ENCODE measurements around the gene ANKRD66.

GRCh38 chr6:46760925-46761324 is 14.2 kb downstream of the ANKRD66 start:
- TF ChIP-seq CTCF (conservative IDR thresholded peaks at IDR 0.05) = no peak
- no peak for TF ChIP-seq ZFX (IDR thresholded peaks at IDR 0.05)

Measured in C4-2B (cell line).